HEK293 (cell line): Measurements from ENCODE around the gene TMEM87B.

Experiments
- CTCF ChIA-PET: fragments of 350-600 bp; formaldehyde crosslinking; extraction: SDS; loops from one replicate; lab custom pipeline; 2021; ENCODE audit warnings: antibody characterized with exemption; lab: Yijun Ruan, JAX
- POLR2A ChIA-PET: fragments of 300-600 bp; formaldehyde crosslinking; extraction: SDS; loops from one replicate; lab custom pipeline; 2020; ENCODE audit warnings: antibody characterized with exemption, inconsistent platforms; lab: Yijun Ruan, JAX
- H3K27ac ChIP-seq: fragments of 200-500 bp; sonication (Bioruptor generic); 2 replicates; pipeline ENCODE4 v1.5.1; 2014; ENCODE audit warnings: low read depth, low read length, control low read depth, inconsistent platforms; ENCODE audit errors: extremely low read depth
- H3K36me3 ChIP-seq, 2 experiments: fragments of 200-500 bp in 1 of 2; sonication (Bioruptor generic) in 1 of 2; 1 replicate in 1 of 2; 2 replicates in 1 of 2; pipeline ENCODE4 v1.5.1; 2014 to 2017; ENCODE audit warnings: inconsistent platforms in 2 of 2, low read length in 2 of 2; ENCODE audit not compliant: control insufficient read depth in 2 of 2, insufficient read depth in 1 of 2
- H3K4me1 ChIP-seq: fragments of 200-500 bp; sonication (Bioruptor generic); 2 replicates; pipeline ENCODE4 v1.5.1; 2014; ENCODE audit warnings: mild to moderate bottlenecking, low read length, inconsistent platforms; ENCODE audit not compliant: control insufficient read depth, insufficient read depth
- H3K4me3 ChIP-seq: 2 replicates; pipeline ENCODE4 v1.5.1; 2011; ENCODE audit warnings: low read depth, mild to moderate bottlenecking, control low read depth, low read length, moderate library complexity
- H3K9me3 ChIP-seq: fragments of 200-500 bp; sonication (Bioruptor generic); 2 replicates; pipeline ENCODE4 v1.5.1; 2014; ENCODE audit warnings: low read depth, low read length, inconsistent platforms; ENCODE audit not compliant: control insufficient read depth, insufficient read depth
- HOXD13 ChIP-seq: sonication (generic); formaldehyde crosslinking; IDR thresholded peaks from 2 replicates; pipeline ENCODE4 v1.8.0; 2022; ENCODE audit warnings: missing genetic modification reagents, borderline replicate concordance
- IKZF3 ChIP-seq: fragments of 450-650 bp; IDR thresholded peaks from 2 replicates; pipeline ENCODE4 v1.5.0; 2018; ENCODE audit warnings: missing biosample characterization, mild to moderate bottlenecking, missing genetic modification characterization, moderate library complexity
- SETDB1 ChIP-seq: IDR thresholded peaks from one replicate; pipeline ENCODE4 v1.6.1; 2017; ENCODE audit warnings: mild to moderate bottlenecking, low read length, moderate library complexity, mixed read lengths; ENCODE audit not compliant: insufficient read length
- ZIC2 ChIP-seq: fragments of 450-650 bp; formaldehyde crosslinking; IDR thresholded peaks from 2 replicates; pipeline ENCODE4 v1.5.1; 2016; ENCODE audit warnings: missing biosample characterization, missing genetic modification characterization
- ZNF146 ChIP-seq: fragments of 450-650 bp; formaldehyde crosslinking; IDR thresholded peaks from 2 replicates; pipeline ENCODE4 v1.5.1; 2016; ENCODE audit warnings: missing biosample characterization, missing genetic modification characterization
- ZNF211 ChIP-seq: fragments of 450-650 bp; formaldehyde crosslinking; IDR thresholded peaks from 2 replicates; pipeline ENCODE4 v1.5.1; 2016; ENCODE audit warnings: low read depth, missing biosample characterization, missing genetic modification characterization
- ZNF239 ChIP-seq: fragments of 450-650 bp; formaldehyde crosslinking; IDR thresholded peaks from 2 replicates; pipeline ENCODE4 v1.5.1; 2016; ENCODE audit warnings: missing biosample characterization, missing genetic modification characterization
- ZNF324 ChIP-seq: fragments of 450-650 bp; formaldehyde crosslinking; IDR thresholded peaks from 2 replicates; pipeline ENCODE4 v1.5.1; 2016; ENCODE audit warnings: missing biosample characterization, missing genetic modification characterization
- ZNF366 ChIP-seq: fragments of 450-650 bp; formaldehyde crosslinking; conservative IDR thresholded peaks from 2 replicates; pipeline ENCODE4 v1.5.1; 2016; ENCODE audit warnings: missing biosample characterization, missing genetic modification characterization
- ZNF426 ChIP-seq: fragments of 450-650 bp; formaldehyde crosslinking; IDR thresholded peaks from 2 replicates; pipeline ENCODE4 v1.5.1; 2017; ENCODE audit warnings: missing biosample characterization, missing genetic modification characterization, mild to moderate bottlenecking, inconsistent platforms, moderate library complexity
- ZNF514 ChIP-seq: fragments of 450-650 bp; formaldehyde crosslinking; IDR thresholded peaks from 2 replicates; pipeline ENCODE4 v1.5.1; 2016; ENCODE audit warnings: missing biosample characterization, missing genetic modification characterization
- ZNF555 ChIP-seq: fragments of 450-650 bp; formaldehyde crosslinking; conservative IDR thresholded peaks from 2 replicates; pipeline ENCODE4 v1.5.1; 2017; ENCODE audit warnings: missing biosample characterization, mild to moderate bottlenecking, missing genetic modification characterization, inconsistent platforms
- ZNF561 ChIP-seq: fragments of 450-650 bp; IDR thresholded peaks from 2 replicates; pipeline ENCODE4 v1.5.1; 2018; ENCODE audit warnings: missing biosample characterization, missing genetic modification characterization, borderline replicate concordance
- ZNF624 ChIP-seq: fragments of 450-650 bp; formaldehyde crosslinking; IDR thresholded peaks from 2 replicates; pipeline ENCODE4 v1.5.1; 2017; ENCODE audit warnings: missing biosample characterization, missing genetic modification characterization
- ZNF670 ChIP-seq: fragments of 450-650 bp; formaldehyde crosslinking; IDR thresholded peaks from 2 replicates; pipeline ENCODE4 v1.5.1; 2016; ENCODE audit warnings: missing biosample characterization, missing genetic modification characterization, low read depth
- ZNF776 ChIP-seq: fragments of 450-650 bp; formaldehyde crosslinking; IDR thresholded peaks from 2 replicates; pipeline ENCODE4 v1.5.0; 2017; ENCODE audit warnings: missing biosample characterization, missing genetic modification characterization, borderline replicate concordance
- ZSCAN30 ChIP-seq: fragments of 450-650 bp; IDR thresholded peaks from 2 replicates; pipeline ENCODE4 v1.5.1; 2018; ENCODE audit warnings: missing biosample characterization, mild to moderate bottlenecking, missing genetic modification characterization, moderate library complexity
- TF ChIP-seq, protein P1 (sequence below): fragments of 450-650 bp; formaldehyde crosslinking; IDR thresholded peaks from 2 replicates; pipeline ENCODE4 v1.5.1; 2016; ENCODE audit warnings: missing biosample characterization, missing genetic modification characterization
- TF ChIP-seq, protein P2 (sequence below): fragments of 450-650 bp; formaldehyde crosslinking; IDR thresholded peaks from 2 replicates; pipeline ENCODE4 v1.5.1; 2016; ENCODE audit warnings: missing biosample characterization, missing genetic modification characterization
- TF ChIP-seq, protein P3 (sequence below): fragments of 450-650 bp; formaldehyde crosslinking; IDR thresholded peaks from 2 replicates; pipeline ENCODE4 v1.5.1; 2016; ENCODE audit warnings: missing biosample characterization, missing genetic modification characterization, borderline replicate concordance
- TF ChIP-seq, protein P4 (sequence below): fragments of 450-650 bp; formaldehyde crosslinking; IDR thresholded peaks from 2 replicates; pipeline ENCODE4 v1.5.1; 2016; ENCODE audit warnings: missing biosample characterization, missing genetic modification characterization

Gene TMEM87B

DNA sequence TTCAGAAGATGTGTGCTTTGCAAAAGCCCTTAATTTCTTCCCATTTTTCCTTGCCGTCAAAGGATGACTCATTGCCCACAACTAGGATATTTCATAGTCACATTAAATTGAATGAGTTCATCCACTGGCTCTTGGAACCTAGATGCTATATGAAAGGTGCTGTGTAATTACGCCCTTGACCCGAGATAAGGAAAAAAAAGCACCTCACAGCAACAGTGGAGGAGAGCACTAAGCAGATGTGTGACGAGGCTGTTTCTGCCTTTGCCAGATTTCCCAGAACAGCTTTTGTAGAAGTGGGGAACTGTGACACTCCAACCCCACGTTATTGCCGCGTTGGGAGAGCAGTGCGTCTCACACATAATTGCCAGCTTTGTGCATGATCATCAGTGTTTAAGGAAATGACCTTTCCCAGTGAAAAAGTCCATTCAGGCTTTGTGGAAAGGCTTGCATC, 33.3 kb upstream of the TMEM87B start (continued):
- TF ChIP-seq ZNF555 (tag by site-specific recombination) (no peak), ZNF776 (no peak), ZNF146 (tag by site-specific recombination) (no peak), ZNF211 (tag by site-specific recombination) (no peak)
- TF ChIP-seq, protein P1, sequence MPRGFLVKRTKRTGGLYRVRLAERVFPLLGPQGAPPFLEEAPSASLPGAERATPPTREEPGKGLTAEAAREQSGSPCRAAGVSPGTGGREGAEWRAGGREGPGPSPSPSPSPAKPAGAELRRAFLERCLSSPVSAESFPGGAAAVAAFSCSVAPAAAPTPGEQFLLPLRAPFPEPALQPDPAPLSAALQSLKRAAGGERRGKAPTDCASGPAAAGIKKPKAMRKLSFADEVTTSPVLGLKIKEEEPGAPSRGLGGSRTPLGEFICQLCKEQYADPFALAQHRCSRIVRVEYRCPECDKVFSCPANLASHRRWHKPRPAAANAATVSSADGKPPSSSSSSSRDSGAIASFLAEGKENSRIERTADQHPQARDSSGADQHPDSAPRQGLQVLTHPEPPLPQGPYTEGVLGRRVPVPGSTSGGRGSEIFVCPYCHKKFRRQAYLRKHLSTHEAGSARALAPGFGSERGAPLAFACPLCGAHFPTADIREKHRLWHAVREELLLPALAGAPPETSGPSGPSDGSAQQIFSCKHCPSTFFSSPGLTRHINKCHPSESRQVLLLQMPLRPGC (tag by site-specific recombination): 0 out of 2 replicates have a peak, but pooled peaks have one; percentile 45

DNA sequence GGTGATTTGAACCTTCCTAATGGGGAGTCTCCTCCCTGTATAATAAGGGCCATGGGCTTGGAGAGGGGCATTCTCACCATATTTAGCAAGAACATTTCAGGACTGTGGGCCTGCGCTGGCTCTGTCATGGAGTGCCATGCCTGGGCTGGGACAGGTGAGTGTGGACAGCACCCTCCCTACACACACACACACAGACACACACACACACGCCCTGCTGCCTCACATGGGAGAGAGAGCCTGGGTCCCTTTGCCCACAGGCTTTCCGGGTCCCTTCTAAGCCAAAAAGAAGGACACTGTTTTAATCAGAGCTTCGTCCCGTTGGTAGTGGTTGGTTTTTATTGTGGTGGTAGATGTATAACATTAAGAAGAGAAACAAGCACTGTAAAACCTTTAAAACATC, 31.4 kb upstream of the TMEM87B start:
- TF ChIP-seq HOXD13 (CRISPR knock-in tag) (no peak), ZNF670 (tag by site-specific recombination) (no peak), ZNF624 (no peak), ZNF324 (tag by site-specific recombination) (no peak), ZSCAN30 (tag by site-specific recombination) (no peak), ZNF514 (tag by site-specific recombination) (no peak), ZNF561 (tag by site-specific recombination) (no peak), ZIC2 (tag by site-specific recombination) (no peak), ZNF366 (tag by site-specific recombination) (no peak), ZNF426 (no peak), SETDB1 (no peak), IKZF3 (tag by site-specific recombination) (no peak), ZNF239 (tag by site-specific recombination) (no peak)
- TF ChIP-seq, protein P2, sequence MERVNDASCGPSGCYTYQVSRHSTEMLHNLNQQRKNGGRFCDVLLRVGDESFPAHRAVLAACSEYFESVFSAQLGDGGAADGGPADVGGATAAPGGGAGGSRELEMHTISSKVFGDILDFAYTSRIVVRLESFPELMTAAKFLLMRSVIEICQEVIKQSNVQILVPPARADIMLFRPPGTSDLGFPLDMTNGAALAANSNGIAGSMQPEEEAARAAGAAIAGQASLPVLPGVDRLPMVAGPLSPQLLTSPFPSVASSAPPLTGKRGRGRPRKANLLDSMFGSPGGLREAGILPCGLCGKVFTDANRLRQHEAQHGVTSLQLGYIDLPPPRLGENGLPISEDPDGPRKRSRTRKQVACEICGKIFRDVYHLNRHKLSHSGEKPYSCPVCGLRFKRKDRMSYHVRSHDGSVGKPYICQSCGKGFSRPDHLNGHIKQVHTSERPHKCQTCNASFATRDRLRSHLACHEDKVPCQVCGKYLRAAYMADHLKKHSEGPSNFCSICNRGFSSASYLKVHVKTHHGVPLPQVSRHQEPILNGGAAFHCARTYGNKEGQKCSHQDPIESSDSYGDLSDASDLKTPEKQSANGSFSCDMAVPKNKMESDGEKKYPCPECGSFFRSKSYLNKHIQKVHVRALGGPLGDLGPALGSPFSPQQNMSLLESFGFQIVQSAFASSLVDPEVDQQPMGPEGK (tag by site-specific recombination): no peak
- TF ChIP-seq, protein P3, sequence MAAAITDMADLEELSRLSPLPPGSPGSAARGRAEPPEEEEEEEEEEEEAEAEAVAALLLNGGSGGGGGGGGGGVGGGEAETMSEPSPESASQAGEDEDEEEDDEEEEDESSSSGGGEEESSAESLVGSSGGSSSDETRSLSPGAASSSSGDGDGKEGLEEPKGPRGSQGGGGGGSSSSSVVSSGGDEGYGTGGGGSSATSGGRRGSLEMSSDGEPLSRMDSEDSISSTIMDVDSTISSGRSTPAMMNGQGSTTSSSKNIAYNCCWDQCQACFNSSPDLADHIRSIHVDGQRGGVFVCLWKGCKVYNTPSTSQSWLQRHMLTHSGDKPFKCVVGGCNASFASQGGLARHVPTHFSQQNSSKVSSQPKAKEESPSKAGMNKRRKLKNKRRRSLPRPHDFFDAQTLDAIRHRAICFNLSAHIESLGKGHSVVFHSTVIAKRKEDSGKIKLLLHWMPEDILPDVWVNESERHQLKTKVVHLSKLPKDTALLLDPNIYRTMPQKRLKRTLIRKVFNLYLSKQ (tag by site-specific recombination): no peak
- TF ChIP-seq, protein P4, sequence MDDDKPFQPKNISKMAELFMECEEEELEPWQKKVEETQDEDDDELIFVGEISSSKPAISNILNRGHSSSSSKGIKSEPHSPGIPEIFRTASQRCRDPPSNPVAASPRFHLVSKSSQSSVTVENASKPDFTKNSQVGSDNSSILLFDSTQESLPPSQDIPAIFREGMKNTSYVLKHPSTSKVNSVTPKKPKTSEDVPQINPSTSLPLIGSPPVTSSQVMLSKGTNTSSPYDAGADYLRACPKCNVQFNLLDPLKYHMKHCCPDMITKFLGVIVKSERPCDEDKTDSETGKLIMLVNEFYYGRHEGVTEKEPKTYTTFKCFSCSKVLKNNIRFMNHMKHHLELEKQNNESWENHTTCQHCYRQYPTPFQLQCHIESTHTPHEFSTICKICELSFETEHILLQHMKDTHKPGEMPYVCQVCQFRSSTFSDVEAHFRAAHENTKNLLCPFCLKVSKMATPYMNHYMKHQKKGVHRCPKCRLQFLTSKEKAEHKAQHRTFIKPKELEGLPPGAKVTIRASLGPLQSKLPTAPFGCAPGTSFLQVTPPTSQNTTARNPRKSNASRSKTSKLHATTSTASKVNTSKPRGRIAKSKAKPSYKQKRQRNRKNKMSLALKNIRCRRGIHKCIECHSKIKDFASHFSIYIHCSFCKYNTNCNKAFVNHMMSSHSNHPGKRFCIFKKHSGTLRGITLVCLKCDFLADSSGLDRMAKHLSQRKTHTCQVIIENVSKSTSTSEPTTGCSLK (tag by site-specific recombination): no peak
- peaks cover 10% of the 10 kb centered on the region for H3K4me1 ChIP-seq
- no peaks in the 10 kb centered on the region for H3K9me3 ChIP-seq
- no peak overlapping the region for H3K27ac ChIP-seq
- CTCF ChIA-PET: interaction anchor here (0.5 to 0.6 kb wide), 2 partner anchors 12 to 36 kb away, joined by 3 read pairs; no protein-coding TSS in a partner anchor
- H3K4me3 ChIP-seq: no peak overlapping the region
- POLR2A ChIA-PET: no interaction called here
- peaks cover 0 to 12% of the 10 kb centered on the region in 2 experiments; a peak in 1 of 3 replicates for H3K36me3 ChIP-seq
